K562 (cell line): ENCODE measurements around the gene ZNF622. TPM values are rescaled to one million over a fixed set of nuclear protein-coding genes. Genes with fewer than 3 reads are reported as not detected.

Experiments
- ATAC-seq: fragments of 200-7000 bp; cut with Tn5 transposase; 3 replicates; pipeline ENCODE4 v1.9.1; 2020; ENCODE audit warnings: moderate library complexity
- BruUV-seq: library from RNA; stranded (reverse); fragments of 400-500 nt; replicated peaks from 2 replicates; lab custom pipeline; 2021; lab: Mats Ljungman, UMichigan
- CTCF ChIA-PET: fragments of 300-600 bp; formaldehyde crosslinking; extraction: SDS; loops from one replicate; lab custom pipeline; 2021; ENCODE audit warnings: low intra/inter-chr PET ratio; lab: Yijun Ruan, JAX
- POLR2A ChIA-PET: fragments of 300-600, 350-650 bp; sonication (Branson Sonifier 250); formaldehyde crosslinking; extraction: SDS; loops from one replicate; lab custom pipeline; 2021; ENCODE audit warnings: antibody characterized with exemption, inconsistent platforms; lab: Yijun Ruan, JAX
- DNase-seq, 4 experiments: peaks; one replicate each; pipeline versions ENCODE4 v3.0.0 to v3.0.0-alpha.2; 2011 to 2018; ENCODE audit warnings: low spot score in 3 of 4, mixed read lengths in 3 of 4; ENCODE audit errors: extremely low read depth in 1 of 4
- FAIRE-seq: peaks from 2 replicates; lab custom pipeline; 2011; peaks lifted over from hg19 to GRCh38; lab: Jason Lieb, UNC
- H2AFZ ChIP-seq: 2 replicates; pipeline ENCODE4 v1.6.0; 2011; ENCODE audit warnings: low read depth, low read length, control low read depth, inconsistent platforms
- H3K27ac ChIP-seq: fragments of 200-600 bp; 3 replicates; pipeline ENCODE4 v1.8.0; 2011; ENCODE audit warnings: low read depth, mild to moderate bottlenecking, control low read depth, inconsistent platforms, low read length, moderate library complexity, mixed read lengths; ENCODE audit errors: extremely low read depth
- H3K27me3 ChIP-seq, 2 experiments: fragments of 300-600 bp in 1 of 2; 2 replicates in 1 of 2; 3 replicates in 1 of 2; pipeline versions ENCODE4 v1.6.0 to v1.8.0; 2011; ENCODE audit warnings: inconsistent platforms in 2 of 2, low read length in 2 of 2, mild to moderate bottlenecking in 1 of 2, mixed read lengths in 1 of 2, moderate library complexity in 1 of 2; ENCODE audit not compliant: control insufficient read depth in 2 of 2, insufficient read depth in 2 of 2
- H3K36me3 ChIP-seq: fragments of 300-600 bp; 3 replicates; pipeline ENCODE4 v1.8.0; 2011; ENCODE audit warnings: mild to moderate bottlenecking, low read length, inconsistent platforms; ENCODE audit not compliant: control insufficient read depth, insufficient read depth
- H3K4me1 ChIP-seq, 2 experiments: fragments of 200-600 bp in 1 of 2; replicated peaks in 1 of 2; 2 replicates in 1 of 2; 3 replicates in 1 of 2; pipeline versions ENCODE4 v1.5.1 to v1.8.0; 2011; ENCODE audit warnings: inconsistent platforms in 2 of 2, low read length in 2 of 2, mild to moderate bottlenecking in 1 of 2, mixed read lengths in 1 of 2, moderate library complexity in 1 of 2; ENCODE audit not compliant: control insufficient read depth in 2 of 2, insufficient read depth in 2 of 2
- H3K4me2 ChIP-seq: 2 replicates; pipeline ENCODE4 v1.6.1; 2011; ENCODE audit warnings: low read length, control low read depth, inconsistent platforms, mixed read lengths; ENCODE audit not compliant: insufficient read depth
- H3K4me3 ChIP-seq: fragments of 200-600 bp; sonication (generic), shearing (Covaris generic); 2 replicates; pipeline ENCODE4 v1.5.1; 2016; ENCODE audit warnings: control low read depth, inconsistent platforms
- H3K79me2 ChIP-seq: fragments of 200-600 bp; 3 replicates; pipeline ENCODE4 v1.8.0; 2011; ENCODE audit warnings: low read length, inconsistent platforms; ENCODE audit not compliant: control insufficient read depth, insufficient read depth
- H3K9ac ChIP-seq, 2 experiments: 2 replicates each; pipeline versions ENCODE4 v1.6.0 to v1.6.1; 2011; ENCODE audit warnings: low read depth in 2 of 2, low read length in 2 of 2, control low read depth in 1 of 2, inconsistent platforms in 1 of 2, mild to moderate bottlenecking in 1 of 2, mixed read lengths in 1 of 2; ENCODE audit not compliant: insufficient read depth in 1 of 2
- H3K9me1 ChIP-seq: one replicate; pipeline ENCODE4 v1.6.0; 2011; ENCODE audit warnings: inconsistent platforms, mild to moderate bottlenecking, low read length, moderate library complexity; ENCODE audit not compliant: control insufficient read depth, insufficient read depth
- H3K9me3 ChIP-seq: replicated peaks from 2 replicates; pipeline ENCODE4 v1.5.1; 2011; ENCODE audit warnings: low read depth, low read length, inconsistent platforms; ENCODE audit not compliant: control insufficient read depth, insufficient read depth
- H4K20me1 ChIP-seq: replicated peaks from 2 replicates; pipeline ENCODE4 v1.6.1; 2011; ENCODE audit warnings: low read length, inconsistent platforms, mixed read lengths; ENCODE audit not compliant: control insufficient read depth, insufficient read depth
- CCNT2 ChIP-seq: IDR thresholded peaks from 2 replicates; pipeline ENCODE4 v1.6.1; 2011; ENCODE audit warnings: borderline replicate concordance, low read depth, mild to moderate bottlenecking, moderate library complexity, mixed read lengths, low read length; ENCODE audit not compliant: insufficient read length; ENCODE audit errors: extremely low read depth
- DPF2 ChIP-seq: fragments of 450-650 bp; IDR thresholded peaks from 2 replicates; pipeline ENCODE4 v1.6.1; 2016
- FUS ChIP-seq: fragments of 200-400 bp; formaldehyde crosslinking; optimal IDR thresholded peaks from 2 replicates; pipeline ENCODE3; 2017; ENCODE audit warnings: low read depth, low read length
- HOXB6 ChIP-seq: fragments of 250-450 bp; sonication (Bioruptor Pico); IDR thresholded peaks from 2 replicates; pipeline ENCODE4 v1.5.1; 2022; ENCODE audit warnings: mild to moderate bottlenecking, borderline replicate concordance
- ID3 ChIP-seq, 2 experiments: fragments of 250-450 bp in 1 of 2; fragments of 450-650 bp in 1 of 2; sonication (Bioruptor Pico) in 1 of 2; IDR thresholded peaks; 2 replicates each; pipeline versions ENCODE4 v1.6.1 to v1.8.0; 2016 to 2021; ENCODE audit warnings: mild to moderate bottlenecking in 2 of 2, moderate library complexity in 2 of 2, missing compliant biosample characterization in 1 of 2, missing genetic modification characterization in 1 of 2
- KDM2B ChIP-seq: fragments of 250-450 bp; sonication (Bioruptor Pico); IDR thresholded peaks from 2 replicates; pipeline ENCODE4 v1.8.0; 2021; ENCODE audit warnings: mild to moderate bottlenecking, moderate library complexity
- LCOR ChIP-seq: sonication (generic); formaldehyde crosslinking; IDR thresholded peaks from 2 replicates; pipeline ENCODE4 v1.8.0; 2022; ENCODE audit warnings: mild to moderate bottlenecking, missing genetic modification reagents
- MCM5 ChIP-seq: fragments of 450-650 bp; IDR thresholded peaks from 2 replicates; pipeline ENCODE4 v1.6.1; 2016; ENCODE audit warnings: low read depth
- MYBL2 ChIP-seq, 2 experiments: fragments of 450-650 bp in 1 of 2; sonication (generic) in 1 of 2; formaldehyde crosslinking in 1 of 2; IDR thresholded peaks; 2 replicates each; pipeline versions ENCODE4 v1.6.1 to v1.8.1; 2017 to 2022; ENCODE audit warnings: borderline replicate concordance in 1 of 2, inconsistent platforms in 1 of 2, low read depth in 1 of 2, mild to moderate bottlenecking in 1 of 2, missing genetic modification reagents in 1 of 2, moderate library complexity in 1 of 2
- NCOA6 ChIP-seq: fragments of 450-650 bp; IDR thresholded peaks from 2 replicates; pipeline ENCODE4 v1.6.1; 2017; ENCODE audit warnings: mild to moderate bottlenecking
- PCBP2 ChIP-seq: fragments of 200-400 bp; formaldehyde crosslinking; IDR thresholded peaks from 2 replicates; pipeline ENCODE4 v1.6.1; 2018; ENCODE audit warnings: low read length, low read depth, mild to moderate bottlenecking, moderate library complexity; ENCODE audit not compliant: poor library complexity, severe bottlenecking
- PHF21A ChIP-seq: fragments of 450-650 bp; IDR thresholded peaks from 2 replicates; pipeline ENCODE4 v1.6.1; 2017; ENCODE audit warnings: low read depth, borderline replicate concordance
- POU5F1 ChIP-seq: fragments of 150-350 bp; IDR thresholded peaks from 2 replicates; pipeline ENCODE4 v1.6.1; 2014; ENCODE audit warnings: borderline replicate concordance, low read length, low read depth, mild to moderate bottlenecking; ENCODE audit not compliant: partially characterized antibody
- SOX6 ChIP-seq: fragments of 450-650 bp; IDR thresholded peaks from 2 replicates; pipeline ENCODE4 v1.6.1; 2014; ENCODE audit warnings: mild to moderate bottlenecking
- TGIF2 ChIP-seq: sonication (generic); formaldehyde crosslinking; IDR thresholded peaks from 2 replicates; pipeline ENCODE4 v1.8.1; 2022; ENCODE audit warnings: mild to moderate bottlenecking, missing genetic modification reagents, moderate library complexity
- ZFP30 ChIP-seq: fragments of 250-450 bp; sonication (Bioruptor Pico); IDR thresholded peaks from 2 replicates; pipeline ENCODE4 v1.8.0; 2022; ENCODE audit warnings: moderate library complexity, mild to moderate bottlenecking, inconsistent platforms, borderline replicate concordance
- ZNF175 ChIP-seq: fragments of 200-800 bp; sonication (Bioruptor generic); IDR thresholded peaks from 2 replicates; pipeline ENCODE4 v1.6.1; 2016; ENCODE audit warnings: low read depth, mild to moderate bottlenecking, missing genetic modification characterization, missing compliant biosample characterization
- ZNF41 ChIP-seq: fragments of 250-450 bp; sonication (Bioruptor Pico); conservative IDR thresholded peaks from 2 replicates; pipeline ENCODE4 v1.4.0; 2020; ENCODE audit warnings: mild to moderate bottlenecking
- ZNF644 ChIP-seq: fragments of 200-800 bp; sonication (Bioruptor generic); IDR thresholded peaks from 2 replicates; pipeline ENCODE4 v1.6.1; 2016; ENCODE audit warnings: low read depth, missing genetic modification characterization, missing compliant biosample characterization
- ZNF75A ChIP-seq: fragments of 450-650 bp; formaldehyde crosslinking; IDR thresholded peaks from 2 replicates; pipeline ENCODE4 v1.4.0; 2020; ENCODE audit warnings: mild to moderate bottlenecking
- in situ Hi-C: fragments of 300-500 bp; cut with MboI; formaldehyde crosslinking; loops from 4 replicates; pipeline ENCODE4 v1.15.0; 2018; ENCODE audit warnings: inconsistent platforms, mixed read lengths
- intact Hi-C: fragments of 100-400 bp; cut with micrococcal nuclease; formaldehyde crosslinking; loops from 2 replicates; pipeline ENCODE4 v1.14.2; 2022
- polyA plus RNA-seq, 8 experiments: library from polyadenylated mRNA; depleted of rRNA in 4 of 8; stranded (reverse) in 5 of 8; unstranded in 3 of 8; fragments of >200 nt; fragmentation: Nextera tagmentation in 2 of 8; fragmentation: Illumina TruSeq in 1 of 8; extraction: Ambion mirVana in 2 of 8; extraction: Trizol in 1 of 8; gene quantifications; 2 replicates each; pipeline versions ENCODE4 v1.2.1 to v1.2.3, GENCODE V29; 2011 to 2014; ENCODE audit warnings: inconsistent platforms in 1 of 8, missing spikeins in 1 of 8
- total RNA-seq, 7 experiments: library from RNA; depleted of rRNA in 6 of 7; stranded (reverse); fragments of >200 nt in 6 of 7; fragmentation: Illumina TruSeq in 2 of 7; extraction: Trizol in 2 of 7; gene quantifications; 2 replicates each; pipeline versions ENCODE4 v1.2.1 to v1.2.3, GENCODE V29; 2011 to 2021; ENCODE audit warnings: low replicate concordance in 1 of 7

The ZNF622 gene
- total and polyA plus RNA-seq, 9 of the 15 experiments (the other 6 are each of a cell fraction or from before 2014, with no cell fraction given) = 9.6 to 51.5 (median 32.3) TPM

- DNase-seq = no peak
- ChIA-PET POLR2A (interaction anchor here (1.1 to 1.7 kb wide), 2 partner anchors 17 to 322 kb away, joined by 3 to 4 read pairs; no protein-coding TSS in a partner anchor), CTCF (no interaction called here)
- ATAC-seq = no peak
- no peak for FAIRE-seq
- H3K27ac ChIP-seq = no peak overlapping the region
- no TSS peak for BruUV-seq
- H3K9ac ChIP-seq = no peak overlapping the region
- H2AFZ ChIP-seq = no peak overlapping the region
- in situ Hi-C loops = no loop called here
- H3K4me2 ChIP-seq = no peak overlapping the region
- no peaks in the 10 kb centered on the region for H3K79me2 ChIP-seq
- H3K36me3 ChIP-seq = no peaks in the 10 kb centered on the region
- no peaks in the 10 kb centered on the region for H3K9me3 ChIP-seq
- no peaks in the 10 kb centered on the region for H4K20me1 ChIP-seq
- peaks cover 5 to 10% of the 10 kb centered on the region in 2 experiments; a peak in 2 of 5 replicates for H3K27me3 ChIP-seq
- TF ChIP-seq ID3 (CRISPR knock-in tag; IDR thresholded peaks at IDR 0.05) (no peak), ID3 (tag; IDR thresholded peaks at IDR 0.05) (no peak), NCOA6 (no peak), DPF2 (no peak), TGIF2 (CRISPR knock-in tag) (no peak), MYBL2 (IDR thresholded peaks at IDR 0.05; ENCODE audit: low read depth) (no peak), MYBL2 (CRISPR knock-in tag; IDR thresholded peaks at IDR 0.05; ENCODE audit: borderline replicate concordance) (no peak), HOXB6 (CRISPR knock-in tag) (no peak), POU5F1 (no peak), MCM5 (no peak), FUS (no peak), ZNF175 (CRISPR knock-in tag) (no peak), PCBP2 (no peak), PHF21A (no peak), LCOR (CRISPR knock-in tag) (no peak), CCNT2 (no peak), SOX6 (no peak), ZNF644 (tag) (no peak), ZNF75A (no peak), KDM2B (CRISPR knock-in tag) (no peak), ZNF41 (CRISPR knock-in tag) (no peak), ZFP30 (CRISPR knock-in tag) (no peak)
- TF ChIP-seq, all 486 proteins: peak for 0
- Histone ChIP-seq H3K4me1 (no peaks in the 10 kb centered on the region), H3K4me3 (no peak overlapping the region), H3K9me1 (no peaks in the 10 kb centered on the region)
- intact Hi-C loops = loop anchor here (10.0 kb wide), 1 partner anchor 181 kb away; no protein-coding TSS in a partner anchor
Measured at GRCh38 chr5:16483361-16483760, 17.8 kb upstream of the ZNF622 start.
